ENCODE measurements around the gene TRAPPC2L. TPM values are rescaled to one million over a fixed set of nuclear protein-coding genes. Genes with fewer than 3 reads are reported as not detected.
"Not testable (repeated sequence)": the region's sequence is repeated elsewhere in the genome, so short reads cannot be mapped to it uniquely, and the experiment has no call there.

Gene TRAPPC2L
- total and polyA plus RNA-seq, 2 experiments from 2014 or later = 59.3 to 167 TPM

- H3K36me3 Mint-ChIP-seq (ENCODE audit: low read depth); H2AFZ ChIP-seq; H3K4me3 ChIP-seq; H3K27me3 ChIP-seq (ENCODE audit: insufficient read depth); H3K9me3 Mint-ChIP-seq; H3K27ac Mint-ChIP-seq; H3K4me3 Mint-ChIP-seq; H3K9me2 ChIP-seq (ENCODE audit: insufficient read depth); H3K79me2 ChIP-seq (replicated peaks; ENCODE audit: insufficient read depth); H3K36me3 ChIP-seq (ENCODE audit: insufficient read depth); DNase-seq (ENCODE audit: low spot score); H3K4me1 Mint-ChIP-seq; H4K20me1 ChIP-seq (replicated peaks; ENCODE audit: insufficient read depth); H3K27ac ChIP-seq (ENCODE audit: low read depth); H3F3A ChIP-seq (replicated peaks; ENCODE audit: low read depth); H3K4me2 ChIP-seq; H3K4me1 ChIP-seq (ENCODE audit: insufficient read depth); ATAC-seq: not testable (repeated sequence)
- peaks cover 16% of the 10 kb centered on the region for H3K27me3 Mint-ChIP-seq (ENCODE audit: insufficient read depth, low read depth, poor library complexity)
These were observed 37.3 kb downstream of the TRAPPC2L start for GRCh38 chr16:88894266-88894665.

GRCh38 chr16:88894681-88895300 is 37.9 kb downstream of the TRAPPC2L start:
- Histone ChIP-seq H3K79me2 (replicated peaks; ENCODE audit: insufficient read depth) (no peaks in the 10 kb centered on the region), H3K4me2 (no peak overlapping the region), H3K4me1 (ENCODE audit: insufficient read depth) (no peaks in the 10 kb centered on the region), H3K4me3 (no peak overlapping the region), H3K27ac (ENCODE audit: low read depth) (no peak overlapping the region), H3K36me3 (ENCODE audit: insufficient read depth) (no peaks in the 10 kb centered on the region), H2AFZ (no peak overlapping the region), H4K20me1 (replicated peaks; ENCODE audit: insufficient read depth) (no peaks in the 10 kb centered on the region), H3K9me2 (ENCODE audit: insufficient read depth) (no peaks in the 10 kb centered on the region), H3K27me3 (ENCODE audit: insufficient read depth) (no peaks in the 10 kb centered on the region), H3F3A (replicated peaks; ENCODE audit: low read depth) (no peaks in the 10 kb centered on the region)
- DNase-seq (ENCODE audit: low spot score) = no peak
- no peak for TF ChIP-seq CTCF (conservative IDR thresholded peaks at IDR 0.05; ENCODE audit: low read depth in 2 of 2)
- no peak for TF ChIP-seq ZNF114 (CRISPR knock-in tag; IDR thresholded peaks at IDR 0.05)
- no peak for TF ChIP-seq STAT1 (IDR thresholded peaks at IDR 0.05; ENCODE audit: unreplicated experiment)
- no peak for TF ChIP-seq JUNB (IDR thresholded peaks at IDR 0.05; ENCODE audit: unreplicated experiment)
- TF ChIP-seq POLR2AphosphoS5 (IDR thresholded peaks at IDR 0.05; ENCODE audit: low read depth) = no peak
- TF ChIP-seq ZNF331 (CRISPR knock-in tag; IDR thresholded peaks at IDR 0.05; ENCODE audit: low read depth) = no peak
- ATAC-seq = peak; percentile 27; the same call in 2 of the 3 replicates
- Mint-ChIP-seq H3K4me3 (no peak overlapping the region), H3K27me3 (ENCODE audit: insufficient read depth, low read depth, poor library complexity) (peaks cover 13% of the 10 kb centered on the region), H3K36me3 (ENCODE audit: low read depth) (no peaks in the 10 kb centered on the region; the same call in 2 of the 3 replicates), H3K4me1 (no peaks in the 10 kb centered on the region), H3K9me3 (peaks cover 5% of the 10 kb centered on the region; the same call in 2 of the 3 replicates), H3K27ac (no peak overlapping the region)

- DNase-seq (ENCODE audit: low spot score) = no peak
- H3K9me2 ChIP-seq (ENCODE audit: insufficient read depth) = no peaks in the 10 kb centered on the region
- H3K27me3 ChIP-seq (ENCODE audit: insufficient read depth) = no peaks in the 10 kb centered on the region
- no peaks in the 10 kb centered on the region for H4K20me1 ChIP-seq (replicated peaks; ENCODE audit: insufficient read depth)
- no peak for ATAC-seq
- no peak overlapping the region for H2AFZ ChIP-seq
- Mint-ChIP-seq H3K27ac (no peak overlapping the region), H3K36me3 (ENCODE audit: low read depth) (no peaks in the 10 kb centered on the region), H3K4me1 (no peaks in the 10 kb centered on the region), H3K27me3 (ENCODE audit: insufficient read depth, low read depth, poor library complexity) (peaks cover 11% of the 10 kb centered on the region), H3K4me3 (no peak overlapping the region), H3K9me3 (0 out of 3 replicates have a peak, but pooled peaks cover 3% of the 10 kb centered on the region)
- H3K79me2 ChIP-seq (replicated peaks; ENCODE audit: insufficient read depth) = no peaks in the 10 kb centered on the region
- no peaks in the 10 kb centered on the region for H3K4me1 ChIP-seq (ENCODE audit: insufficient read depth)
- H3K36me3 ChIP-seq (ENCODE audit: insufficient read depth) = no peaks in the 10 kb centered on the region
- TF ChIP-seq STAT1 (IDR thresholded peaks at IDR 0.05; ENCODE audit: unreplicated experiment) (no peak), ETS1 (IDR thresholded peaks at IDR 0.05) (no peak), POLR2AphosphoS5 (IDR thresholded peaks at IDR 0.05; ENCODE audit: low read depth) (no peak), ZNF114 (CRISPR knock-in tag; IDR thresholded peaks at IDR 0.05) (no peak)
- no peaks in the 10 kb centered on the region for H3F3A ChIP-seq (replicated peaks; ENCODE audit: low read depth)
- no peak overlapping the region for H3K4me2 ChIP-seq
- no peak overlapping the region for H3K4me3 ChIP-seq
- H3K27ac ChIP-seq (ENCODE audit: low read depth) = no peak overlapping the region
These were observed 38.4 kb downstream of the TRAPPC2L start for GRCh38 chr16:88895335-88895734.
